ENCODE measurements around the gene KCNAB1. TPM values are rescaled to one million over a fixed set of nuclear protein-coding genes. Genes with fewer than 3 reads are reported as not detected.

The KCNAB1 gene
- total and polyA plus RNA-seq, 10 of the 15 experiments (the other 5 are each of a cell fraction or from before 2014, with no cell fraction given), result 0.11 to 0.69 (median 0.43) TPM; not detected in 6

- DNase-seq (ENCODE audit: low read depth, low spot score), result no peak
- no peak for ATAC-seq
- H3K4me2 ChIP-seq (ENCODE audit: control insufficient read depth, insufficient read depth), result no peak overlapping the region
- no peaks in the 10 kb centered on the region for H4K20me1 ChIP-seq (ENCODE audit: control insufficient read depth, insufficient read depth)
- ChIA-PET CTCF (no interaction called here), RAD21 (ENCODE audit: unreplicated experiment) (no interaction called here), POLR2A (no interaction called here), SMC1A (ENCODE audit: uncharacterized antibody, unreplicated experiment) (no interaction called here)
- intact Hi-C loops (cut with micrococcal nuclease; ENCODE audit: unreplicated experiment), result no loop called here
- H3K27ac ChIP-seq (ENCODE audit: control insufficient read depth, insufficient read depth), result no peak overlapping the region
- H3K27me3 ChIP-seq (replicated peaks in 1 of 2; ENCODE audit: control insufficient read depth in 2 of 2, insufficient read depth in 2 of 2, low read length in 1 of 2), result no peaks in the 10 kb centered on the region
- H2AFZ ChIP-seq (ENCODE audit: control insufficient read depth, low read depth, low read length), result no peak overlapping the region
- no TSS peak for BruUV-seq (replicated peaks)
- TF ChIP-seq SREBF2 (IDR thresholded peaks at IDR 0.05; ENCODE audit: low read length), result no peak
- no peak for TF ChIP-seq SPI1 (IDR thresholded peaks at IDR 0.05; ENCODE audit: borderline replicate concordance, insufficient read depth, low read depth, low read length)
- TF ChIP-seq SMARCA5 (IDR thresholded peaks at IDR 0.05), result no peak
- no peak for TF ChIP-seq SRF (IDR thresholded peaks at IDR 0.05; ENCODE audit: low read depth in 2 of 2, low read length in 2 of 2)
- TF ChIP-seq BCL3 (IDR thresholded peaks at IDR 0.05; ENCODE audit: borderline replicate concordance, insufficient read depth, low read depth, low read length, poor library complexity, severe bottlenecking), result no peak
- no peak for TF ChIP-seq REST (IDR thresholded peaks at IDR 0.05; ENCODE audit: low read depth, low read length)
- TF ChIP-seq CHD4 (IDR thresholded peaks at IDR 0.05), result no peak
- no peak for TF ChIP-seq HCFC1 (IDR thresholded peaks at IDR 0.05; ENCODE audit: low read length)
- TF ChIP-seq NBN (IDR thresholded peaks at IDR 0.05), result no peak
- TF ChIP-seq STAT3 (IDR thresholded peaks at IDR 0.05; ENCODE audit: low read depth, low read length), result no peak
- TF ChIP-seq FOS (IDR thresholded peaks at IDR 0.05; ENCODE audit: borderline replicate concordance, extremely low read depth, insufficient read length), result no peak
- TF ChIP-seq E2F4 (IDR thresholded peaks at IDR 0.05; ENCODE audit: low read depth, low read length), result no peak
- no peak for TF ChIP-seq SREBF1 (IDR thresholded peaks at IDR 0.05; ENCODE audit: low read length)
- TF ChIP-seq TCF12 (IDR thresholded peaks at IDR 0.05; ENCODE audit: low read depth, low read length), result no peak
- no peak for TF ChIP-seq RELB (IDR thresholded peaks at IDR 0.05; ENCODE audit: low read depth)
- no peak for TF ChIP-seq ZSCAN29 (IDR thresholded peaks at IDR 0.05)
- TF ChIP-seq PML (IDR thresholded peaks at IDR 0.05; ENCODE audit: low read length), result no peak
- no peaks in the 10 kb centered on the region for H3K79me2 ChIP-seq (ENCODE audit: control insufficient read depth, insufficient read depth, low read length)
- H3K4me1 ChIP-seq (ENCODE audit: control insufficient read depth, insufficient read depth, low read length), result no peaks in the 10 kb centered on the region
- 51% methylated on average over 3 of the region's 3 CpGs for WGBS (ENCODE audit: insufficient coverage, insufficient replicate concordance, low lambda C conversion rate, missing lambda C conversion rate)
- no peaks in the 10 kb centered on the region for H3K36me3 ChIP-seq (ENCODE audit: control insufficient read depth in 2 of 2, insufficient read depth in 2 of 2, low read length in 1 of 2)
- no peak overlapping the region for H3K4me3 ChIP-seq
- no peak for FAIRE-seq
- in situ Hi-C loops (cut with MboI), result no loop called here
- H3K9me3 ChIP-seq (replicated peaks; ENCODE audit: control insufficient read depth, insufficient read depth, low read length), result no peaks in the 10 kb centered on the region
- H3K9ac ChIP-seq (ENCODE audit: control insufficient read depth, insufficient read depth, low read length), result no peak overlapping the region
Measured at GRCh38 chr3:156108616-156109015, 11.8 kb upstream of the KCNAB1 start.
